Measurements from ENCODE around the gene TEKT5.
"Not testable (repeated sequence)": the region's sequence is repeated elsewhere in the genome, so short reads cannot be mapped to it uniquely, and the experiment has no call there.

Gene TEKT5

GRCh38 chr16:10652730-10653590, 41.8 kb downstream of the TEKT5 start:
- no peak overlapping the region for H2AFZ ChIP-seq (ENCODE audit: low read depth, low read length, severe bottlenecking)
- no peaks in the 10 kb centered on the region for H3K36me3 ChIP-seq (ENCODE audit: low read length)
- no peaks in the 10 kb centered on the region for H3K27me3 ChIP-seq (ENCODE audit: low read length)
- no peaks in the 10 kb centered on the region for H3K9me3 ChIP-seq (ENCODE audit: insufficient read depth, low read length)
- no peak overlapping the region for H3K4me3 ChIP-seq (ENCODE audit: insufficient read depth, low read length, poor library complexity, severe bottlenecking)
- H4K20me1 ChIP-seq (ENCODE audit: low read depth, low read length) = no peaks in the 10 kb centered on the region
- H3K9me2 ChIP-seq (replicated peaks; ENCODE audit: insufficient read depth, low read length) = no peaks in the 10 kb centered on the region
- H3K9ac ChIP-seq (ENCODE audit: low read length) = no peak overlapping the region
- H3K79me2 ChIP-seq (ENCODE audit: insufficient read depth, low read length) = no peaks in the 10 kb centered on the region
- H3K4me2 ChIP-seq (ENCODE audit: low read depth, low read length, poor library complexity, severe bottlenecking) = no peak overlapping the region
- no peaks in the 10 kb centered on the region for H3F3A ChIP-seq (ENCODE audit: insufficient read depth)
- no peak overlapping the region for H3K27ac ChIP-seq (ENCODE audit: low read depth, low read length)
- TF ChIP-seq CTCF (IDR thresholded peaks at IDR 0.05; ENCODE audit: insufficient read depth, low read length, poor library complexity, severe bottlenecking) (no peak), EZH2phosphoT487 (conservative IDR thresholded peaks at IDR 0.05; ENCODE audit: low read length) (no peak)

- not testable (repeated sequence) for H3K9me3 ChIP-seq (ENCODE audit: insufficient read depth, low read length); H3K4me2 ChIP-seq (ENCODE audit: low read depth, low read length, poor library complexity, severe bottlenecking); H3F3A ChIP-seq (ENCODE audit: insufficient read depth); H3K9ac ChIP-seq (ENCODE audit: low read length); H3K4me3 ChIP-seq (ENCODE audit: insufficient read depth, low read length, poor library complexity, severe bottlenecking); H4K20me1 ChIP-seq (ENCODE audit: low read depth, low read length); H3K27me3 ChIP-seq (ENCODE audit: low read length); H3K36me3 ChIP-seq (ENCODE audit: low read length); H3K79me2 ChIP-seq (ENCODE audit: insufficient read depth, low read length); H2AFZ ChIP-seq (ENCODE audit: low read depth, low read length, severe bottlenecking); H3K9me2 ChIP-seq (replicated peaks; ENCODE audit: insufficient read depth, low read length); H3K27ac ChIP-seq (ENCODE audit: low read depth, low read length)
Observed at GRCh38 chr16:10649098-10649497, 45.6 kb downstream of the TEKT5 start.

GRCh38 chr16:10647721-10648296, 46.9 kb downstream of the TEKT5 start:
- H3K9ac ChIP-seq (ENCODE audit: low read length) = no peak overlapping the region
- H3K27me3 ChIP-seq (ENCODE audit: low read length) = no peaks in the 10 kb centered on the region
- no peak overlapping the region for H3K4me2 ChIP-seq (ENCODE audit: low read depth, low read length, poor library complexity, severe bottlenecking)
- H3F3A ChIP-seq (ENCODE audit: insufficient read depth) = no peaks in the 10 kb centered on the region
- H3K79me2 ChIP-seq (ENCODE audit: insufficient read depth, low read length) = no peaks in the 10 kb centered on the region
- no peaks in the 10 kb centered on the region for H3K9me2 ChIP-seq (replicated peaks; ENCODE audit: insufficient read depth, low read length)
- no peak overlapping the region for H3K27ac ChIP-seq (ENCODE audit: low read depth, low read length)
- no peaks in the 10 kb centered on the region for H4K20me1 ChIP-seq (ENCODE audit: low read depth, low read length)
- H2AFZ ChIP-seq (ENCODE audit: low read depth, low read length, severe bottlenecking) = no peak overlapping the region
- no peak for TF ChIP-seq EZH2phosphoT487 (conservative IDR thresholded peaks at IDR 0.05; ENCODE audit: low read length)
- TF ChIP-seq CTCF (IDR thresholded peaks at IDR 0.05; ENCODE audit: insufficient read depth, low read length, poor library complexity, severe bottlenecking) = no peak
- no peaks in the 10 kb centered on the region for H3K36me3 ChIP-seq (ENCODE audit: low read length)
- no peak overlapping the region for H3K4me3 ChIP-seq (ENCODE audit: insufficient read depth, low read length, poor library complexity, severe bottlenecking)
- H3K9me3 ChIP-seq (ENCODE audit: insufficient read depth, low read length) = no peaks in the 10 kb centered on the region

- Histone ChIP-seq H3K4me2 (ENCODE audit: low read depth, low read length, poor library complexity, severe bottlenecking) (no peak overlapping the region), H3K4me3 (ENCODE audit: insufficient read depth, low read length, poor library complexity, severe bottlenecking) (no peak overlapping the region), H3K9me2 (replicated peaks; ENCODE audit: insufficient read depth, low read length) (no peaks in the 10 kb centered on the region), H3F3A (ENCODE audit: insufficient read depth) (no peaks in the 10 kb centered on the region), H3K27me3 (ENCODE audit: low read length) (no peaks in the 10 kb centered on the region), H2AFZ (ENCODE audit: low read depth, low read length, severe bottlenecking) (no peak overlapping the region), H3K36me3 (ENCODE audit: low read length) (no peaks in the 10 kb centered on the region), H3K79me2 (ENCODE audit: insufficient read depth, low read length) (no peaks in the 10 kb centered on the region), H4K20me1 (ENCODE audit: low read depth, low read length) (no peaks in the 10 kb centered on the region), H3K9ac (ENCODE audit: low read length) (no peak overlapping the region), H3K27ac (ENCODE audit: low read depth, low read length) (no peak overlapping the region), H3K9me3 (ENCODE audit: insufficient read depth, low read length) (no peaks in the 10 kb centered on the region)
- TF ChIP-seq EZH2phosphoT487 (conservative IDR thresholded peaks at IDR 0.05; ENCODE audit: low read length) (no peak), CTCF (IDR thresholded peaks at IDR 0.05; ENCODE audit: insufficient read depth, low read length, poor library complexity, severe bottlenecking) (no peak)
Observed at GRCh38 chr16:10647264-10647720, 47.4 kb downstream of the TEKT5 start.

Data from SU-DHL-6 (cell line).